NCI-H748 treated with DMSO at 0.1 percent for 48 hours (cell line): ENCODE data around the gene USP12.

Experiments used
- DNase-seq: peaks from one replicate; lab custom pipeline; 2025; lab: John Stamatoyannopoulos, UW

The USP12 gene

GRCh38 chr13:27035892-27036235, 135.7 kb downstream of the USP12 start:
- DNase-seq, result no peak

- DNase-seq, result no peak
These were observed 136.9 kb downstream of the USP12 start for GRCh38 chr13:27034678-27035111.

- DNase-seq, result no peak
These were observed 142.7 kb downstream of the USP12 start for GRCh38 chr13:27028683-27029480.

GRCh38 chr13:27027086-27027667, 144.4 kb downstream of the USP12 start:
- no peak for DNase-seq

- no peak for DNase-seq
These were observed 145.2 kb downstream of the USP12 start for GRCh38 chr13:27026396-27026795.

- DNase-seq, result no peak
These were observed 146.7 kb downstream of the USP12 start for GRCh38 chr13:27024776-27025492.

GRCh38 chr13:27024074-27024461, 147.5 kb downstream of the USP12 start:
- no peak for DNase-seq

GRCh38 chr13:27023385-27024073, 148.1 kb downstream of the USP12 start:
- no peak for DNase-seq

GRCh38 chr13:27022571-27023311, 148.9 kb downstream of the USP12 start:
- DNase-seq, result peak; percentile 99

GRCh38 chr13:27020415-27020814, 151.2 kb downstream of the USP12 start:
- no peak for DNase-seq

GRCh38 chr13:27018882-27019281, 152.7 kb downstream of the USP12 start:
- DNase-seq, result no peak

- DNase-seq, result no peak
These were observed 153.2 kb downstream of the USP12 start for GRCh38 chr13:27018344-27018861.

- no peak for DNase-seq
These were observed 154.7 kb downstream of the USP12 start for GRCh38 chr13:27016875-27017274.
